Breast epithelium (tissue), 3 donors: ENCODE data around the gene NBAS.

Source experiments
- POLR2A ChIP-seq: fragments of 450-650 bp; IDR thresholded peaks from one replicate; pipeline ENCODE4 v1.6.1; 2016; ENCODE audit warnings: antibody characterized with exemption, mild to moderate bottlenecking, moderate library complexity
- POLR2AphosphoS5 ChIP-seq, 3 donors: sonication (generic); formaldehyde crosslinking; IDR thresholded peaks; one replicate each; pipeline ENCODE4 v1.6.1; 2017; ENCODE audit warnings: antibody characterized with exemption in 3 of 3
- TF ChIP-seq, protein P1 (sequence below), 3 donors: fragments of 450-650 bp; IDR thresholded peaks; one replicate each; pipeline ENCODE4 v1.5.1; 2016 to 2017; ENCODE audit warnings: antibody characterized with exemption in 3 of 3, mild to moderate bottlenecking in 3 of 3, moderate library complexity in 3 of 3

DNA sequence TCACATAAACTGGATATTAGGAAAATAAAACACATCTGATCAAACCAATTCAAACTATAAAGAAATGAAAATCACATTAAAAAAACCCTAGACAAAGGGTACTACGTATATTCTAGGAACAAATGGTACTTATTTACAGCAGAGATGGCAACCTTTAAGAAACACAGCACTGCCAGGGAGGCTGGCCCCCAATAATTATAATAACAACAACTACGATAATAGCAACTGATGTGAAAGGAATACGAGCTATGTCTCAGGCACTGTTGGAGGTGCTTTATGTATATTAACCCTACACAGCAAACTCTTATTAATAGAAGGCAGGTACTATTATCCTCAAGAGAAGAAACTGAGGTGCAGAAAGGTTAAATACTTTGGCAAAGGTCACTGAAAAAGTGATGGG is 193.9 kb downstream of the NBAS start:
- TF ChIP-seq, protein P1, sequence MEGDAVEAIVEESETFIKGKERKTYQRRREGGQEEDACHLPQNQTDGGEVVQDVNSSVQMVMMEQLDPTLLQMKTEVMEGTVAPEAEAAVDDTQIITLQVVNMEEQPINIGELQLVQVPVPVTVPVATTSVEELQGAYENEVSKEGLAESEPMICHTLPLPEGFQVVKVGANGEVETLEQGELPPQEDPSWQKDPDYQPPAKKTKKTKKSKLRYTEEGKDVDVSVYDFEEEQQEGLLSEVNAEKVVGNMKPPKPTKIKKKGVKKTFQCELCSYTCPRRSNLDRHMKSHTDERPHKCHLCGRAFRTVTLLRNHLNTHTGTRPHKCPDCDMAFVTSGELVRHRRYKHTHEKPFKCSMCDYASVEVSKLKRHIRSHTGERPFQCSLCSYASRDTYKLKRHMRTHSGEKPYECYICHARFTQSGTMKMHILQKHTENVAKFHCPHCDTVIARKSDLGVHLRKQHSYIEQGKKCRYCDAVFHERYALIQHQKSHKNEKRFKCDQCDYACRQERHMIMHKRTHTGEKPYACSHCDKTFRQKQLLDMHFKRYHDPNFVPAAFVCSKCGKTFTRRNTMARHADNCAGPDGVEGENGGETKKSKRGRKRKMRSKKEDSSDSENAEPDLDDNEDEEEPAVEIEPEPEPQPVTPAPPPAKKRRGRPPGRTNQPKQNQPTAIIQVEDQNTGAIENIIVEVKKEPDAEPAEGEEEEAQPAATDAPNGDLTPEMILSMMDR (IDR thresholded peaks at IDR 0.05) = no peak
- TF ChIP-seq POLR2AphosphoS5 (IDR thresholded peaks at IDR 0.05) (no peak), POLR2A (no peak)
